Endometrium (tissue), 2 donors: ENCODE results near the gene BTF3L4.

Source experiments
- FAIRE-seq: peaks from 2 replicates; lab custom pipeline; 2012; peaks lifted over from hg19 to GRCh38; lab: Jason Lieb, UNC
- donor health status: control.
- donor health status: control.

Gene BTF3L4

DNA sequence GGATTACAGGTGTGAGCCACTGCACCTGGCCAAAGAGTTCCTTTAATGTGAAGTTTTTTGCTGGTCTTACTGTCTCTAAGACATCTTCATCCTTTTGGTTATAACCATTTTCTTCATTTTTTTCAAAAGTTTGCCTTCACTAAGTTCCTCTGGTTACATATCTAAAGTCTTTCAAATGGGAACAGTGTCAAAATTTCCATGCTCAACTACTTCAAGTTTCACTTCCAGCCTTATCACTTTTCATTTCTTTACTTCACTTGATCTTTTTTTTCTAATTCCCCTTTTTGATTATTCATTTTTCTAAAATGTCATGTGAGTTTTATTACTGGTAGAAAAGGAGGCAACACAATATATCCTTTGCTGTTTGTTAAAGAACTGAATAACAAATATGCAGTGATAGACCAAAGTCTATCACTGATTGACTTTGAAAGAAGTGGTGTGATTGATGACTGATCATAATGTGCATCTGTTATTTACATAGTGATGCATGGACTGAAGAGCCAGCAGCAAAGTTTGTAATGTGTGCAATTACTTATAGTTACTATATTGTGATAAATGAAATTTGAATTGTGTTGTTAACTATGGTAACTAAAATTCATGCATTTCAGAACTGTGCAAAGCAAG lies 69.8 kb downstream of the BTF3L4 start:
- no peak for FAIRE-seq

- FAIRE-seq, result no peak
Observed at GRCh38 chr1:52127181-52128180, 71.4 kb downstream of the BTF3L4 start.

GRCh38 chr1:52139817-52140540 lies 83.9 kb downstream of the BTF3L4 start:
- no peak for FAIRE-seq
